ENCODE data around the gene MCUB.
"Not testable (repeated sequence)": the region's sequence is repeated elsewhere in the genome, so short reads cannot be mapped to it uniquely, and the experiment has no call there.

Gene MCUB

GRCh38 chr4:109559983-109560686 lies at the start of gene MCUB:
TSS of gene MCUB (plus strand) at chr4:109560246. CDS start at chr4:109560338, 92 bp downstream.
- peaks cover 27% of the 10 kb centered on the region for H3K79me2 ChIP-seq (ENCODE audit: low read length)
- TF ChIP-seq EZH2phosphoT487 (IDR thresholded peaks at IDR 0.05; ENCODE audit: low read length) (no peak), EZH2 (optimal IDR thresholded peaks at IDR 0.05; ENCODE audit: low read depth, low read length) (no peak)
- TF ChIP-seq, protein P1, sequence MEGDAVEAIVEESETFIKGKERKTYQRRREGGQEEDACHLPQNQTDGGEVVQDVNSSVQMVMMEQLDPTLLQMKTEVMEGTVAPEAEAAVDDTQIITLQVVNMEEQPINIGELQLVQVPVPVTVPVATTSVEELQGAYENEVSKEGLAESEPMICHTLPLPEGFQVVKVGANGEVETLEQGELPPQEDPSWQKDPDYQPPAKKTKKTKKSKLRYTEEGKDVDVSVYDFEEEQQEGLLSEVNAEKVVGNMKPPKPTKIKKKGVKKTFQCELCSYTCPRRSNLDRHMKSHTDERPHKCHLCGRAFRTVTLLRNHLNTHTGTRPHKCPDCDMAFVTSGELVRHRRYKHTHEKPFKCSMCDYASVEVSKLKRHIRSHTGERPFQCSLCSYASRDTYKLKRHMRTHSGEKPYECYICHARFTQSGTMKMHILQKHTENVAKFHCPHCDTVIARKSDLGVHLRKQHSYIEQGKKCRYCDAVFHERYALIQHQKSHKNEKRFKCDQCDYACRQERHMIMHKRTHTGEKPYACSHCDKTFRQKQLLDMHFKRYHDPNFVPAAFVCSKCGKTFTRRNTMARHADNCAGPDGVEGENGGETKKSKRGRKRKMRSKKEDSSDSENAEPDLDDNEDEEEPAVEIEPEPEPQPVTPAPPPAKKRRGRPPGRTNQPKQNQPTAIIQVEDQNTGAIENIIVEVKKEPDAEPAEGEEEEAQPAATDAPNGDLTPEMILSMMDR (IDR thresholded peaks at IDR 0.05; ENCODE audit: low read length) = no peak
- no peaks in the 10 kb centered on the region; the same call in 1 of the 2 replicates for H4K20me1 ChIP-seq (ENCODE audit: insufficient read depth, low read length)
- DNase-seq = peak; percentile 94
- H2AFZ ChIP-seq (ENCODE audit: low read length) = peak within 1 kb of the TSS; percentile 95
- no peaks in the 10 kb centered on the region for H3K9me3 ChIP-seq (replicated peaks; ENCODE audit: insufficient read depth, low read length)
- peak within 1 kb of the TSS; percentile 65 for H3K4me2 ChIP-seq (ENCODE audit: low read depth, low read length)
- H3K27ac ChIP-seq (ENCODE audit: low read length) = peak within 1 kb of the TSS; percentile 80
- H3K4me1 ChIP-seq (ENCODE audit: low read length) = peaks cover 4% of the 10 kb centered on the region; the same call in 1 of the 2 replicates
- H3K27me3 ChIP-seq (replicated peaks; ENCODE audit: insufficient read depth, low read length) = no peaks in the 10 kb centered on the region
- peak within 1 kb of the TSS; percentile 80 for H3K9ac ChIP-seq (ENCODE audit: low read length)
- H3K9me2 ChIP-seq (replicated peaks; ENCODE audit: insufficient read depth, low read length) = no peaks in the 10 kb centered on the region
- peaks cover 14% of the 10 kb centered on the region for H3F3A ChIP-seq (ENCODE audit: insufficient read depth, low read length)
- peak within 1 kb of the TSS; percentile 86 for H3K4me3 ChIP-seq (ENCODE audit: low read length)
- no peaks in the 10 kb centered on the region for H3K36me3 ChIP-seq (replicated peaks; ENCODE audit: insufficient read depth, low read length)

GRCh38 chr4:109510687-109511086 lies 49.4 kb upstream of the MCUB start:
- H3K9me3 ChIP-seq (replicated peaks; ENCODE audit: insufficient read depth, low read length) = no peaks in the 10 kb centered on the region
- H3K9me2 ChIP-seq (replicated peaks; ENCODE audit: insufficient read depth, low read length) = no peaks in the 10 kb centered on the region
- TF ChIP-seq, protein P1 (IDR thresholded peaks at IDR 0.05; ENCODE audit: low read length) = no peak
- no peak overlapping the region for H3K27ac ChIP-seq (ENCODE audit: low read length)
- no peaks in the 10 kb centered on the region for H3K27me3 ChIP-seq (replicated peaks; ENCODE audit: insufficient read depth, low read length)
- no peaks in the 10 kb centered on the region for H3K79me2 ChIP-seq (ENCODE audit: low read length)
- H4K20me1 ChIP-seq (ENCODE audit: insufficient read depth, low read length) = no peaks in the 10 kb centered on the region
- no peak overlapping the region for H3K4me2 ChIP-seq (ENCODE audit: low read depth, low read length)
- H3K4me3 ChIP-seq (ENCODE audit: low read length) = no peak overlapping the region
- H3F3A ChIP-seq (ENCODE audit: insufficient read depth, low read length) = no peaks in the 10 kb centered on the region
- H3K9ac ChIP-seq (ENCODE audit: low read length) = no peak overlapping the region
- 0 out of 2 replicates have a peak, but pooled peaks cover 3% of the 10 kb centered on the region for H3K36me3 ChIP-seq (replicated peaks; ENCODE audit: insufficient read depth, low read length)
- H2AFZ ChIP-seq (ENCODE audit: low read length) = no peak overlapping the region
- H3K4me1 ChIP-seq (ENCODE audit: low read length) = no peaks in the 10 kb centered on the region
- no peak for DNase-seq

- no peaks in the 10 kb centered on the region for H3F3A ChIP-seq (ENCODE audit: insufficient read depth, low read length)
- no peaks in the 10 kb centered on the region for H3K9me2 ChIP-seq (replicated peaks; ENCODE audit: insufficient read depth, low read length)
- no peaks in the 10 kb centered on the region for H3K9me3 ChIP-seq (replicated peaks; ENCODE audit: insufficient read depth, low read length)
- no peak overlapping the region for H2AFZ ChIP-seq (ENCODE audit: low read length)
- H3K4me3 ChIP-seq (ENCODE audit: low read length) = no peak overlapping the region
- TF ChIP-seq EZH2phosphoT487 (IDR thresholded peaks at IDR 0.05; ENCODE audit: low read length) (no peak), EZH2 (optimal IDR thresholded peaks at IDR 0.05; ENCODE audit: low read depth, low read length) (no peak)
- TF ChIP-seq, protein P1 (IDR thresholded peaks at IDR 0.05; ENCODE audit: low read length) = no peak
- H3K27ac ChIP-seq (ENCODE audit: low read length) = no peak overlapping the region
- no peak overlapping the region for H3K9ac ChIP-seq (ENCODE audit: low read length)
- no peaks in the 10 kb centered on the region for H3K4me1 ChIP-seq (ENCODE audit: low read length)
- H3K4me2 ChIP-seq (ENCODE audit: low read depth, low read length) = no peak overlapping the region
- H3K27me3 ChIP-seq (replicated peaks; ENCODE audit: insufficient read depth, low read length) = no peaks in the 10 kb centered on the region
- no peaks in the 10 kb centered on the region for H3K79me2 ChIP-seq (ENCODE audit: low read length)
- H3K36me3 ChIP-seq (replicated peaks; ENCODE audit: insufficient read depth, low read length) = peaks cover 3% of the 10 kb centered on the region; the same call in 1 of the 2 replicates
- no peaks in the 10 kb centered on the region for H4K20me1 ChIP-seq (ENCODE audit: insufficient read depth, low read length)
- no peak for DNase-seq
These were observed 48.6 kb upstream of the MCUB start for GRCh38 chr4:109511414-109511813.

- not testable (repeated sequence) for H3K4me2 ChIP-seq (ENCODE audit: low read depth, low read length); H3K4me3 ChIP-seq (ENCODE audit: low read length); H3K36me3 ChIP-seq (replicated peaks; ENCODE audit: insufficient read depth, low read length); H3K27me3 ChIP-seq (replicated peaks; ENCODE audit: insufficient read depth, low read length); H3K9me2 ChIP-seq (replicated peaks; ENCODE audit: insufficient read depth, low read length); H3K4me1 ChIP-seq (ENCODE audit: low read length); H3K9ac ChIP-seq (ENCODE audit: low read length); H4K20me1 ChIP-seq (ENCODE audit: insufficient read depth, low read length); H3F3A ChIP-seq (ENCODE audit: insufficient read depth, low read length); DNase-seq; H3K27ac ChIP-seq (ENCODE audit: low read length); H3K79me2 ChIP-seq (ENCODE audit: low read length); H3K9me3 ChIP-seq (replicated peaks; ENCODE audit: insufficient read depth, low read length); H2AFZ ChIP-seq (ENCODE audit: low read length)
These were observed 46.7 kb upstream of the MCUB start for GRCh38 chr4:109513368-109513767.
